ENCODE measurements around the gene GAS7. TPM values are rescaled to one million over a fixed set of nuclear protein-coding genes. Genes with fewer than 3 reads are reported as not detected.

GAS7 gene
- total and polyA plus RNA-seq, 10 of the 15 experiments (the other 5 are each of a cell fraction or from before 2014, with no cell fraction given): 2.3 to 53.4 (median 24.0) TPM

- TF ChIP-seq ATF2 (IDR thresholded peaks at IDR 0.05; ENCODE audit: low read length) (0 out of 2 replicates have a peak, but pooled peaks have one; percentile 43), FOXM1 (IDR thresholded peaks at IDR 0.05; ENCODE audit: low read depth, low read length) (peak; percentile 67; the same call in 1 of the 2 replicates), ASH2L (IDR thresholded peaks at IDR 0.05; ENCODE audit: borderline replicate concordance, low read depth) (no peak), RELB (IDR thresholded peaks at IDR 0.05; ENCODE audit: low read depth) (peak; percentile 54; the same call in 1 of the 2 replicates), CUX1 (IDR thresholded peaks at IDR 0.05; ENCODE audit: insufficient replicate concordance, low read depth, low read length) (peak; percentile 66), CBX5 (IDR thresholded peaks at IDR 0.05; ENCODE audit: low read depth) (no peak), RFX5 (IDR thresholded peaks at IDR 0.05; ENCODE audit: low read depth, low read length) (no peak), NRF1 (conservative IDR thresholded peaks at IDR 0.05; ENCODE audit: low read depth, low read length) (no peak), ATF7 (IDR thresholded peaks at IDR 0.05; ENCODE audit: low read depth) (peak; percentile 36), NR2F1 (conservative IDR thresholded peaks at IDR 0.05) (no peak), MEF2B (IDR thresholded peaks at IDR 0.05; ENCODE audit: partially characterized antibody, poor library complexity, severe bottlenecking) (no peak), EP300 (IDR thresholded peaks at IDR 0.05; ENCODE audit: borderline replicate concordance in 1 of 2, control insufficient read depth in 1 of 2, low read depth in 2 of 2, low read length in 2 of 2) (peak; percentile 40 to 58; a peak in 3 of 4 replicates), BCLAF1 (IDR thresholded peaks at IDR 0.05) (no peak), RELA (IDR thresholded peaks at IDR 0.05; ENCODE audit: borderline replicate concordance, partially characterized antibody) (no peak), RAD51 (IDR thresholded peaks at IDR 0.05) (no peak), IRF4 (IDR thresholded peaks at IDR 0.05; ENCODE audit: low read depth, low read length) (0 out of 2 replicates have a peak, but pooled peaks have one; percentile 7), TCF7 (IDR thresholded peaks at IDR 0.05; ENCODE audit: borderline replicate concordance) (no peak), SMAD1 (IDR thresholded peaks at IDR 0.05; ENCODE audit: low read depth, partially characterized antibody) (no peak)
These were observed 184.9 kb downstream of the GAS7 start (continued) for GRCh38 chr17:10013365-10014112.
